Measurements from ENCODE around the gene ZNF181.
"Not testable (repeated sequence)": the region's sequence is repeated elsewhere in the genome, so short reads cannot be mapped to it uniquely, and the experiment has no call there.

The ZNF181 gene

DNA sequence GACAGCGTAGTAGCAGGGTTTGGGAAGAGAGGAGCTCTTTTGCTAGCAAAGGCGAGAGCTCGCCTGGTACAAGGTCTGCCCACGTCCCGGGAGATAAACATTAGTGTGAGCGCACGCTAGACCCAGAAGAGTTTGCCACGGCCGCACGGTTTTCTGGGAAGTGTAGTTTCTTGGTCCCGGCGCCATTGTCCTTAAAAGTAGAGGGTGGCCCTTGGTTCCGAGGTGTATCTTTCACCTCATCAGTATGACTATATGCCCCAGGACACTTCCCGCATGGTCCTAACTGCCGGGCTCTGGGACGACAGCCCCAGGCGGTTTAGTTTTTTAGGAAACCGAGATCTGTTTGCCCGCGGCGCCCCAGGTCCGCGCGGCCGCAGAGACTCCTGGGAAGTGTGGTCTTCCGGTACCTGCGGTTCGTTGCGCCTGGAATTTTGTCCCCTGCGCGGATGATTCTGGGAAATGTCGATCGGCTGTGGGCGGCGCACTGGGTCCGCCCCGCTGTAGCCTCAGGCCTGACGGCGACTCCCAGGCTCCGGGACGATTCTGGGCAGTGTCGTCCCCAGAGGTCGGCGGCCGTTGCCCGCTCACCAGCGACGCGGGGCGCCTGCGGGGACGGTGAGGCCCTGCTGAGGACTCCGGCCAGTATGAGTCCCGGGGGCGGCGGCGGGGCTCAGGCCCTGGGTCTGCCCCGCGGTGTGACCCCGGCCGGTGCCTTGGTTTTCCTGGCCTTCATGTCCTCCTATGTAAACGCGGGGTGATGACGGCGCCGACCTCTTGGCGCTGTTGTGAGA is at the start of gene ZNF181:
ZNF181 (plus strand) TSS at position 498 of the 791 bp plus-strand sequence. CDS start 795 bp downstream, outside the sequence.
- in situ Hi-C loops (cut with HindIII; ENCODE audit: low sequenced_read_pairs), result no loop called here

DNA sequence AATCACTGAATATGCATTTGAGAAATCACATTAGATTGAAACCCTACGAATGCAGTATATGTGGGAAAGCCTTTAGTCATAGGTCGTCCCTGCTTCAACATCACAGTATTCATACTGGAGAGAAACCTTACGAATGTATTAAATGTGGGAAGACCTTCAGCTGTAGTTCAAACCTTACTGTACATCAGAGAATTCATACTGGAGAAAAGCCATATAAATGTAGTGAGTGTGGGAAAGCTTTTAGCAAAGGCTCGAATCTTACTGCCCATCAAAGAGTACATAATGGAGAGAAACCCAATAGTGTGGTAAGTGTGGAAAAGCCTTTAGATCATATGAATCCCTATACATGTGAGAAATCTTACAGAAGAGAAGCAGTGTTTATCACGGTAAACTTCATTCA is 48.8 kb upstream of the ZNF181 start:
- in situ Hi-C loops (cut with HindIII; ENCODE audit: low sequenced_read_pairs), result not testable (repeated sequence)

DNA sequence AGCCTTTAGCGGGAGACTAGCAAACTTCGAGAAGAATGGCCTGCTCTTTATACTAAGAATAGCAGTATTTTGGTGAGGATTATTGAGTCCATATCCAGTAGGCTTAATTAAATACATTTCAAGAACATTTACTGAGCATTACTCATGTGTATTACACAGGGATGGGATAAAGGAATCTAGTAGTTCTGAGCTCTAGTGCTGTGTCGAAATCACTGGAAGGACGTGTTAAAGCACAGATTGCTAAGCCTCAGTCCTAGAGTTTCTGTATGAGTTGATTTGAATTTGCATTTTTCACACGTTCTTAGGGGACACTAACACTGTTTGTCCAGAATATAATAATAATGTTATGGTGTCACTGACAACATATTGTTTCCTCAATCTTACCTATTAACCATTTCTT is 47.6 kb upstream of the ZNF181 start:
- in situ Hi-C loops (cut with HindIII; ENCODE audit: low sequenced_read_pairs), result no loop called here

DNA sequence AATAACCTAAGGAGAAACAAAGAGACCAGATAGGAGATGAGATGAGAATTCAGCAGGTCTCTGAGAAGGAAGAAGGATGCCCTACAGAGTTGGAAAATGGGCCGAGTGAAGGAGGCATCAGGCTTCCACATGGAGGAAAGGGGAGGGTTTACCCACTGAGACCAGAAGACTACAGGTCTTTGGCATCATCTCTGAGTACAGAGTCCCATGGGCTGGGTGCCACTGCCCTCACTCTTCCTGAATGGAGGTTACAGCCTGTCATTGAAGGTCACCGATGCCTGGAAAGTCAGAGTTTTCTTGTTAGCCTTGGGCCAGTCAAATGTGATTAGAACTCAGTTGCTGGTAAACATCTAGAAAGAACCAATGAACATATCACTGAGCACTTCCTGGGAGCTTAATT is 46.7 kb upstream of the ZNF181 start:
- in situ Hi-C loops (cut with HindIII; ENCODE audit: low sequenced_read_pairs), result no loop called here

DNA sequence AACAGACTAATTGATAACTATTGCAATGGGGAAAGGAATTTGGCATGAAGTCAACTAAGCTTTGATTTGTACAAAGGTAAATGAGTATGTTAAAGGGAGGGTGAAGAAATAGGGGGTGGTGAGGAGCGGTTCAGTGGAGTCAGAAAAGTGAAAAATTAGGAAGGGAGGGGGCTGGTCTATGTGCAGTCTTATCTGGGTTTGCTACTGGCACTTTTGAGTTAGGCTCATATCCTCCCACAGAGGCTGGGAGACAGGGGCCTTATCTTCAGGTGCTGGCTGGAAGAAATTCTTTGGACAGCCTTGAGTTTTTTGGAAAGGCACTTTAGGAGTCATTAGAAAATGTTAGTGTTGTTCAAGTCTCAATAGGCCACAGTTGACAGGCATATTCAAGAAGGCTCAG is 45.5 kb upstream of the ZNF181 start:
- in situ Hi-C loops (cut with HindIII; ENCODE audit: low sequenced_read_pairs), result no loop called here

DNA sequence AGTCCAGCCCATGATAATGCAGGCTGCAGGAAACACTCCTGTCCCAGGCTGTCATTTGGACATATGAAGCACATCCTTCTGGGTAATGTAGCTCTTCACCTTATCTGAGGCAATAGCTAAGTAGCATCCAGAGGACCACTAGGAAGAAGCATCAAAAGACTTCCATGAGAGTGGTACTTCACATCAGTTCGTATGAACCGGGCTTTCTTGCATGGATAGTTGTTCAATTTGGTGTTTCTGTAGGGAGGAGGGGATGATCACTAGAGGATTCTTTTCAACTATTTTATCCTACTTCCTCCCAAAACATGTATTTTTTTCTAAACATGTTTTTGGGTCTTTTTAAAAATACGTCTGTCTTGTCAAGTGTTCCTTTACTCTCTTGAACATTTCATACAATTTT is 43.7 kb upstream of the ZNF181 start:
- in situ Hi-C loops (cut with HindIII; ENCODE audit: low sequenced_read_pairs), result no loop called here

DNA sequence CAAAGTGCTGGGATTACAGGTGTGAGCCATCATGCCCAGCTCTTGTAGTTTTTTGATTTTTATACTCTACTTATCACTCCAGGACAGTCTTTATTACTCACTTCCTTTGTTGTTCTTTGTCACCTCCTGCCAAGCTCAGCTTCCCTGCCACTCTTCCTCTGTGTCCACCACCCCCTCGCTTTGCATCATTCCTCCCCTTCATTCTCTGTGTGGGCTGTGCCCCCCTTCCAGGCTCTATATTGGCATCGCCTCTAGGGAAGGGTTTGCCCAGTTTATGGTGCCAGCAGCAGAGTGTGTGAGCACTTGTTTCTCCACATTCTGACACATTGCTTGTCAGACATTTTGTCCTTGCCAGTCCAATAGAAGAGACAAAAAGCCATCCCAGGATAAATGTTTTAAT is 41.5 kb upstream of the ZNF181 start:
- in situ Hi-C loops (cut with HindIII; ENCODE audit: low sequenced_read_pairs), result no loop called here

DNA sequence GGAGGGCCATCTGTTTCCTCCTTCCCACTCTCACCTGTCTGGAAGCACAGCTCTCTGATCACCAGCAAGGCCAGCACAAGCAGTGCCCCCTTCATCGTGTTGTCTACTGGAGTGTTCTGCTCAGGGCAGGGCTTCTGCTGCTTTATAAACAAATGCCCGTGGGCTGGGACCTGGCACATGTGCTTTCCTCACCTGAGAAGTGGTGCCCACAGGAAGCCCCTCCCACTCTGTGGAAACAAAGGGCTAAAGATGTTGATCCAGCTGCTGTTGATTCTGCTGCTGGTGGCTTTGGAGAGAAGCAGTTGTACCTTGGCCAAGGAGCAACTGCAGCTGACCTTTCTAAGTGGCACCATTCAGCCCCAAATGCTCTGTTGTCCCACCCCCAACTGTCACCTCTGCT is 26.4 kb upstream of the ZNF181 start:
- in situ Hi-C loops (cut with HindIII; ENCODE audit: low sequenced_read_pairs), result no loop called here

DNA sequence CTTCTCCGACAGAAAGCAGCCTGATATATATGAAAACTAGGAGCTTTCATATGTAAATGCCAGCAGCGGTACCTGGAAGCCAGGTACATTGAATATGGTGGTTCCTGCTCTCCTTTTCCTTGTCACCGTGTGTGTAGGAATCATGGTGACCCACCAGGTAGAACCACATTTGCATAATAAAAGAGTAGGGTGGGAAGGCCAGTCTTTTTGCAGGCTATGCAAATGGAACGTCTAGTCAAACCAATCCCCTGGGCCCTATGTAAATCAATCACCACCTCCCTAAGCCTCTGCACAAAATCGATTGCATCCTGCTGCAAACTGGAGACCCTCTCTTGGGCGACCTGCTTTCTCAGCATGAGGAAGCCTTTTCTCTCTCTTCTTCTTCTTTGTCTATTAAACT is 22.2 kb upstream of the ZNF181 start:
- in situ Hi-C loops (cut with HindIII; ENCODE audit: low sequenced_read_pairs), result no loop called here

DNA sequence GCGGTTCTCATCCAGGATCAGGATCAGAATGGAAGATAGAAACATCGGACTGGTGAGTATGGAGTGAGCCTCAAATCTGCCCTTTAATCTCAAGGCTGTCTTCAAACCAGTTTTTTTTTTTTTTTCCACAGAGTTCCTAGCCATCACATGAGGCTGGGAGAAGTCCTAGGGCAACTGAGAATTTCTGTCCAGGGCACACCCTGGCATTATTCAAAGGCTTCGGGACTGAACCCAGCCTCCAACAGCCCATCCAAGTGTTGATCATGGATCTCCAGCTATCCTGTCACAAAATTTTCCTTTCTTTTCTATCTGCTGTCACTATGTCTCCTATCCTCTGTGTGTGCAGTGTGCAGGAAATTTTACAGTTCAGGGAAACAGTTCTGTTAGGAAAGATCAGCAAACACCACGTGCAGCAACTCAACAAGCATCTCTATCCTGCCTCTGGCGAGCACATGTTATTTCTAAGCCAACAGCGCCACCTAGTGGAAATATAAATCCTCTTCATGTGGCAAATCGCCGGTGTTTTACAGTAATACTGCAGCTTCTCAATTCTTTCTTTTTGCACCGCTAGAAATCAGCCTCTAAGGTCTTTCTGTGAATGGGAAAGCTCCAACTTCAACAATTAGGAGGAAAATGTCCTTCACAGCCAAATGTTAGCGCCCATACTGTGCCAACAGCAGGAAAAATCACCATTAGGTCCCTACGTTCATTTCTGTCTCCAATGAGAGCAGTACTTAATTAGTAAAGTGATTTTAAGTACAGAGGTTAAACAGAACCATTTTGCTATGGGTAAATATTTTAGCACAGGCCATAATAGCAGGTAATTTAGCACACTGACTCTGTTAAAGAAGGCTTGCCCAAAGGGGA is 21.4 kb upstream of the ZNF181 start:
- in situ Hi-C loops (cut with HindIII; ENCODE audit: low sequenced_read_pairs), result no loop called here

DNA sequence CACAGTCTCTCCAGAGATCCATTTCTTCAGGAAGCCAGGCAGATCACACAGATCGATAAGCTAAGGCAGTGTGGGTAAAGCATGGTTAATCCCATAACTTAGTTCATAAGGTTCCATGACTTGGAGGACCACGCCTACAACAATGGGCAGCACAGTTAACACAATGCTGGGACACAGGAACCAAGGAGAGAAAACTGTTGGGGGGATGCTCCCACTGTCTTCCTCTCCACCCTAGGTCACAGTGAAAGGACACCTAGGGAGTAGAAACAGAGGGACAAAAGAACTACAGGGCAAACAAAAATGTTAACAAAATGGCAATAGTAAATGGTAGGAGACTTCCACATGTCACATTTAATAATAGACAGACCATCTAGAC is 20.8 kb upstream of the ZNF181 start:
- in situ Hi-C loops (cut with HindIII; ENCODE audit: low sequenced_read_pairs), result no loop called here

DNA sequence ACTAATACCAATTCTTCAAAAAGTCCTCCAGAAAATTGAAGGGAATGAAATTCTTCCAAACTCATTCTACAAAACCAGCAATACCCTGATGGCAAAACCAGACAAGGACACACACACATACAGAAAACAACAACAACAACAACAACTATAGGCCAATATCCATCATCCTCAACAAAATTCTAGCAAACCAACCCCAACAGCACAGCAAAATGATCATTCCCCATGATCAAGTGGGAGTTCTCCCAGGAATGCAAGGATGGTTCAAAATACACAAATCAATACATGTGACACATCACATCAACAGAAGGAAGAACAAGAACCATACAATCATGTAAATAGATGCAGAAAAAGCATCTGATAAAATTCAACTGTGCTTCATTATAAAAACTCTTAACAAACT is 18.7 kb upstream of the ZNF181 start:
- in situ Hi-C loops (cut with HindIII; ENCODE audit: low sequenced_read_pairs), result no loop called here

DNA sequence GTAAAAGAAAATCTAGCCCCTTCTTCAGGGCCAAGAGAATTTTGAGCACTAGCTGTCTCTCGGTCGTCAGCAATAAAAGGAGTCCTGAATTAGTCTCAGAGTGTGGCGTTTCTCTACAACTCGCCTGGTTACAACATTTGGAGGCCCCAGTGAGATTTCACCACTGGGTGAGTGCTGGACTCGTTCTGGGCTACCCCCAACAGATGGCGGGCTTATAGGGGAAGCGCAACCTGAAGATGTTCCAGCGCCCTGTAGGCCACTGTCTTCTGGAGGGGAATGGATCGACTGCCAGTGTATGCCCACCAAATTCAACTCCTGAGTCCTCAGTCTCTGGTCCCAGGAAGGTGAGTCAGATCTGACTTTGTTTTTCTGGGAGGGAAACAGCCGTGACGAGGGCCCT is 11.7 kb upstream of the ZNF181 start:
- in situ Hi-C loops (cut with HindIII; ENCODE audit: low sequenced_read_pairs), result no loop called here

DNA sequence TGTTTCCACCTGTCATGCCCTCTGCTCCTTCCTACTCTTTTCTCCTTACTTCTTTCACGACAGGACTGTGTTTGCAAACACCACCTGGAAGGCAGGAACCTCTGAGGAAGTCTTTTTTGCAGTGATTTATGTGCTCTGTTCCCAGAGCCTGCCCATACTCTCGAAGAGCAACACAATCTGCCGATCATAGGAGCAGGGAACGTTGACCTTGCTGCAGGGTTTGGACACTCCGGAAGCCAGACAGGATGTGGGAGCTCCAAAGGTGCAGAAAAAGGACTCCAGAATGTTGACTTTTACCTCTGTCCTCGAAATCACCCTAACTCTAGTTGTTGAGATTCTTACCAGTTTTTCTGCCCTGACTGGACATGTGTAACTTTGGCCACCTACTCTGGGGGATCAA is 8.6 kb upstream of the ZNF181 start:
- in situ Hi-C loops (cut with HindIII; ENCODE audit: low sequenced_read_pairs), result no loop called here

DNA sequence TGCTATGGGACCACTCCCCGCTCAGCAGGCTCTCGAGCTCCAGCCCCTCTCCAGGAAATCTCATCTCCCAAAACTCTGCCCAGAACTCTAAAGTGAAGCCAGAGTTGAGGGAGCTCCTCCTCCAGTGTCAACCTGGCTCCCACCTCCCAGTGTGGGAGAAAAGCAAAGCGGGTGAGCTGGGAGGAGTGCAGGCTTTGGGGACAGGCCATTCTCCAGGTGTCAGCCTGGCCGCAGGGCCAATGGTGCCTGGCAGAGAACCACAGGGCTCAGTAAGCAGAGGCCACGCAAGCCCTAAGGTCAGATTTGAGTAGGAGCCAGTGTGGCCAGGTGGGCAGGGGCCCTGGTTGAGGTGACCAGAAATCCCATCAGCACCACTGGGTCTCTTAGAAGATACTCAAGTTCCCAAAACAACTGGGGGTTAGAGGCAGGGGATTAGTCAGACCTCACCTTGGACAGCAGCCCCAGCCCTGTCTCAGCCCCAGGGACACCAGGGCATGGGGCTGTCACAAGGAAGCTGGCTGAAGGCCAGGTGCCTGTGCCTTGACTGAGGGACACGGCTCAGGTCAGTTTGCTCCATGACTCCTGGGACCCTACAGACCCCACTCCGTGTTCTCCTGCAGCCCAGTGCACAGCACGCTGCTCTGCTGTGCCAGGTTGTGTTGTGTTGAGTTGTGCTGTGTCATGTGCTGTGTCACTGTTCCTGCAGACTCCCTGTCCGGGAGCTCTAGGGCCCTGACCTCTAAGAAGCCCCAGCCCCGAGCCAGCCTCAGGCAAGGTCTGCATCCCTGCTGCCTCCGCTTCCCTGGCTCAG is 2.8 kb upstream of the ZNF181 start:
- in situ Hi-C loops (cut with HindIII; ENCODE audit: low sequenced_read_pairs), result no loop called here

DNA sequence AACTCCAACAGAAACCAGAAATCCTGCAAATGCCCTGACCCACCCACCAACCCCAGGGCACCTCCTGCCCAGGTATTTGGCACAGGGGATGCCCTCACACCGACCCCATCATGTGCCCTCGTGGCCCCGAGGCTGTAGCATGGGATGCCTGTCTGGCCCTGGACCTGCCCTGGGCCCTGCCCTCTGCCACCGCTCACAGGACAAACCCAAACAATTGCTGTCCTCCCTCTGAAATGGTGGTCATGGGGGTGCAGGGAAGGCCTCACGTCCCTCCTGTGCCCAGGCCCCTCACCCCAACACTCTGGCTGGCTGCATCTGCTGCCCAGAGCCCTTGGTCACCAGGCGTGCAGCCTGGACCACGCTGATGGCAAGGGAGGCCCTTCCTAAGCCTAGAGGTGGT is 2.1 kb upstream of the ZNF181 start:
- in situ Hi-C loops (cut with HindIII; ENCODE audit: low sequenced_read_pairs), result no loop called here

DNA sequence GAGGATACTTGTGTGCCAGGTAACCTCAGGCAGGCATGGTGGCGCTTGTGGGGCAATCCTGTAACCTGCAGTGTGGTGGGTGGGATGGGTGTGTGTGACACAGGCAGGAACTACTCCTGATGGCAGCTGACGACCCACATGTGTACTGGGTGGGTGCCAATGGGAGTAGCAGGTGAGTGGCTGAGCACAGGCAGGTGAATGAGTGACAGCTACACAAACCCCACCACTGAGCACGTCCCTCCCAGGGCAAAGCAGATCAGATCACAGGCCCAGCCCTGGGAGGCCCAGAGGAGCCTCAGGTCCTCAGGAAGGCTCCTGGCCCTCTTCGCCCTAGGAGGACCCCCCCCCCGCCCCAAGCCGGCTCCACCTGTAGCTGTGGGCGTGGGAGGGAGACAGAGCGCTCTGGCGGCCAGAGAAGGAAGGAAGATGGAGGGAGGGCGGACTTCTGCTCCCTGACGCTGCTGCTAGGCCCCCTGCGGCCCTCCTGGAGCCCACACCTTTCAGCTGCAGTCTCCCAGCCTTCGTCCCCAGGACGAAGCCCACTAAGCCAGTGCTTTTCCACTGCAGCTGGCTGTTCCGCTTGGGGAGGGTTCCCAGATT is 1.3 kb upstream of the ZNF181 start:
- in situ Hi-C loops (cut with HindIII; ENCODE audit: low sequenced_read_pairs), result no loop called here

DNA sequence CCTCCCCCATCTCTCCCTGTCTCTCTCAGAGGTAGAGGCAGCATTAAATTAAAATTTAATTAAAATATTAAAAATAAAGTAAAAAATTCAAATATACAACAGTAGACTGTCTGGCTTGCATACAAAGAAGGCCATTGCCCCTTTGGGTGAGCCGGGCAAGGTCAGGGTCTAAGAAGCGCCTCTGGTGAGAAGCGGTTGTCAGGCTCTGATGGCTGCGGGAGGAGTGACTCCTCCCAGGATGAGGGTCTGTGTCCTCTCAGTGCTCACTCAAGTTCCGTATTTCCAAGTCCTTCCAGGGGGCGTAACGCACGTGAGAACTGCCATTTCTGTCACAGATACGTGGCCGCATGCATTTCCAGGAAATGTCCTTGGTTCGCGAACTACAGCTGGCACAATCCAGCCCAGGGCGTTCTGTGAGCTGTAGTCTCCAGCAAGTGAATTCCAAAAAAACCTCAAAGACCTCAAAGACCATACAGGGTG is 737 bp upstream of the ZNF181 start:
- in situ Hi-C loops (cut with HindIII; ENCODE audit: low sequenced_read_pairs), result no loop called here

DNA sequence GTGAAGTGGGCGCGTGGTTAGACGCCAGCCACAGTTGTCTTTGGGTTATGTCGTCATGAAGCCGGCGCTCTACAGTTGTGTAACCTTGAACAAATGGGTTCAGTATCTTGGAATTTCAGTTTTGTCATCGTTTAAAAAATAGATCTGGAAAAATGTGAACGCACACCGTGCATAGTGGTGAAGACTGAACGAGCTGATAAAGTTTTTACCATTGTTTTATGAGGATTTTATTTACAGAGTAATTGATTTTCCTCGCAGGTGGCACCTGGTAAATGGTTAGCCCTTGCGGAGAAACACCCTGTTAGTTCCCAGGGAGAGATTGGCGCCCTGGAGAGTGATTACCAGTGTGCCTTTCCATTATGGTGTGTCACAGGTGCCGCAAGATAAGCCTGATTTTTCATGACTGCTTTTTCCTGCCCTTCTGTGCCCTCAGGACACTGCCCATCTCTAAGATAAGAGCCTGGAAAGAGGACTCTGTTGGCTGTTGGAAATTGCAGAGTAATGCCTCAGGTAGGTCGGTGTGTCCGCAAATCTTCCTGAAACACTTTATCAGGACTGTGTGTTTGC is 577 bp downstream of the ZNF181 start:
- in situ Hi-C loops (cut with HindIII; ENCODE audit: low sequenced_read_pairs), result no loop called here

DNA sequence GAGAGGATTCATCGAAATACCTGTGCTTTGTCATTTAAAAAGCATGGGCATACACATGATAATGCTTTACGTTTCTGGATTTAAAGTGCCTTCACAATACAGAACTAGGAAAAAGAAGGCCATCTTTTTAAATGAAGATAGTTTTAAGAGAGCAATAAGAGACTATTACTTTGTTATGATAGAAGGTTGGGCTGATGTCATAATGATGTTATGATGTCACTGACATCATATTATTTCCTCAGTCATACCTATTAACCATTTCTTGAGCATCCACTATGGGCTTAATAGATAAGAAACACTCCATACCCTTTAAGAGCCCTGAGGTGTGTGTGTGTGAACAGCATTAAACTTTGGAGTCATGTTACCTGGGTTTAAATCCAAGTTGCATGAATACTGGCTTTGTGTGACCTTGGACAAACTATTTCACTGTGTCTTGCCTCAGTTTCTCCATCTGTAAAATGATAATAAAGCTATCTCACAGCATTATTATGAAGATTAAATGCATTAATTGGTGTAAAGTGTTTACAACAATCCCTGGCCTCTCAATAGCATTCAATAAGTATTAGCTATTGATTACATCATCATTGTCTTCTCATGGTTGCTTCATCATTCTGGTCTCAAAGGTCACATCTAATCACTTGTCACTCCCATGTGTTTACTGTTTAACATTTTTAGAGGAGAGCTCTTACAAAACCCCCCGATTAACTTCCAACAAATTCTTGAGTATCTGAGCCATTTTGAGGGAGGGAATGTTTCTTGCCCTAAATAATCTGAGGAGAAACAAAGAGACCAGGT is 11.1 kb downstream of the ZNF181 start:
- in situ Hi-C loops (cut with HindIII; ENCODE audit: low sequenced_read_pairs), result no loop called here

Data from DLD1 (cell line).